OCI-LY1 (cell line): ENCODE measurements around the gene GZMM.

Experiments
- H2AFZ ChIP-seq: fragments of 200-600 bp; sonication (generic), shearing (Covaris generic); 2 replicates; pipeline ENCODE4 v1.6.0; 2014; ENCODE audit warnings: antibody characterized with exemption, mild to moderate bottlenecking, low read length
- H3F3A ChIP-seq: fragments of 200-600 bp; sonication (generic), shearing (Covaris generic); 2 replicates; pipeline ENCODE4 v1.6.0; 2014; ENCODE audit warnings: mild to moderate bottlenecking, antibody characterized with exemption, low read length, moderate library complexity; ENCODE audit not compliant: insufficient read depth
- H3K27ac ChIP-seq: fragments of 200-600 bp; sonication (generic); 2 replicates; pipeline ENCODE4 v1.5.1; 2014; ENCODE audit warnings: low read length, mixed run types, mild to moderate bottlenecking, low read depth; ENCODE audit not compliant: poor library complexity, severe bottlenecking
- H3K27me3 ChIP-seq: fragments of 200-600 bp; sonication (generic); 2 replicates; pipeline ENCODE4 v1.6.0; 2014; ENCODE audit warnings: antibody characterized with exemption, mild to moderate bottlenecking, low read length, moderate library complexity; ENCODE audit not compliant: insufficient read depth
- H3K36me3 ChIP-seq: fragments of 200-600 bp; sonication (generic); 2 replicates; pipeline ENCODE4 v1.6.1; 2014; ENCODE audit warnings: mild to moderate bottlenecking, antibody characterized with exemption, low read length, moderate library complexity, mixed read lengths; ENCODE audit not compliant: insufficient read depth
- H3K4me1 ChIP-seq: fragments of 200-600 bp; sonication (generic); 2 replicates; pipeline ENCODE4 v1.5.1; 2014; ENCODE audit warnings: mild to moderate bottlenecking, low read length, moderate library complexity; ENCODE audit not compliant: insufficient read depth, severe bottlenecking
- H3K4me2 ChIP-seq: fragments of 200-600 bp; sonication (generic), shearing (Covaris generic); 2 replicates; pipeline ENCODE4 v1.6.1; 2014; ENCODE audit warnings: low read length
- H3K4me3 ChIP-seq: fragments of 200-600 bp; sonication (generic); 2 replicates; pipeline ENCODE4 v1.5.1; 2014; ENCODE audit warnings: low read length, low read depth, mild to moderate bottlenecking, mixed read lengths; ENCODE audit not compliant: poor library complexity, severe bottlenecking
- H3K79me2 ChIP-seq: fragments of 200-600 bp; shearing (Covaris generic); 2 replicates; pipeline ENCODE4 v1.6.1; 2016; ENCODE audit warnings: mixed run types, low read length, mixed read lengths; ENCODE audit not compliant: insufficient read depth
- H3K9ac ChIP-seq: fragments of 200-600 bp; sonication (generic), shearing (Covaris generic); 2 replicates; pipeline ENCODE4 v1.6.1; 2014; ENCODE audit warnings: mild to moderate bottlenecking, low read length, mixed read lengths
- H3K9me2 ChIP-seq: fragments of 200-600 bp; sonication (generic), shearing (Covaris generic); 2 replicates; pipeline ENCODE4 v1.6.1; 2014; ENCODE audit warnings: low read depth, mild to moderate bottlenecking, low read length, mixed read lengths
- H3K9me3 ChIP-seq: fragments of 200-600 bp; shearing (Covaris generic); 2 replicates; pipeline ENCODE4 v1.6.1; 2014; ENCODE audit warnings: low read length, mixed read lengths
- H4K20me1 ChIP-seq: fragments of 200-600 bp; sonication (generic), shearing (Covaris generic); 2 replicates; pipeline ENCODE4 v1.6.0; 2016; ENCODE audit warnings: mild to moderate bottlenecking, low read length; ENCODE audit not compliant: insufficient read depth
- CTCF ChIP-seq: fragments of 200-600 bp; sonication (generic), shearing (Covaris generic); IDR thresholded peaks from 2 replicates; pipeline ENCODE4 v1.5.1; 2017; ENCODE audit warnings: mild to moderate bottlenecking, antibody characterized with exemption, low read length, moderate library complexity, mixed read lengths
- EZH2 ChIP-seq: fragments of 200-600 bp; sonication (generic), shearing (Covaris generic); IDR thresholded peaks from 2 replicates; pipeline ENCODE4 v1.8.0; 2017; ENCODE audit warnings: borderline replicate concordance, mixed run types, mild to moderate bottlenecking, antibody characterized with exemption, low read length, moderate library complexity, mixed read lengths

The GZMM gene

GRCh38 chr19:501646-502045 is 42.2 kb upstream of the GZMM start:
- no peaks in the 10 kb centered on the region for H4K20me1 ChIP-seq
- no peaks in the 10 kb centered on the region for H3K36me3 ChIP-seq
- 0 out of 2 replicates have a peak, but pooled peaks cover 3% of the 10 kb centered on the region for H3K9me3 ChIP-seq
- H3K27ac ChIP-seq: no peak overlapping the region
- H2AFZ ChIP-seq: no peak overlapping the region
- H3K4me3 ChIP-seq: no peak overlapping the region
- H3K27me3 ChIP-seq: no peaks in the 10 kb centered on the region
- H3K9me2 ChIP-seq: no peaks in the 10 kb centered on the region
- TF ChIP-seq CTCF: no peak
- TF ChIP-seq EZH2: no peak
- H3K79me2 ChIP-seq: no peaks in the 10 kb centered on the region
- no peak overlapping the region for H3K4me2 ChIP-seq
- no peak overlapping the region for H3K9ac ChIP-seq
- no peaks in the 10 kb centered on the region for H3F3A ChIP-seq
- H3K4me1 ChIP-seq: peaks cover 5% of the 10 kb centered on the region

GRCh38 chr19:504616-505015 is 39.2 kb upstream of the GZMM start:
- no peak overlapping the region for H3K4me2 ChIP-seq
- H3K9ac ChIP-seq: no peak overlapping the region
- H3F3A ChIP-seq: no peaks in the 10 kb centered on the region
- H3K4me3 ChIP-seq: no peak overlapping the region
- no peaks in the 10 kb centered on the region for H3K27me3 ChIP-seq
- peaks cover 3% of the 10 kb centered on the region; the same call in 1 of the 2 replicates for H3K36me3 ChIP-seq
- no peak for TF ChIP-seq CTCF
- TF ChIP-seq EZH2: no peak
- H3K9me2 ChIP-seq: no peaks in the 10 kb centered on the region
- no peaks in the 10 kb centered on the region for H3K79me2 ChIP-seq
- no peak overlapping the region for H2AFZ ChIP-seq
- H3K4me1 ChIP-seq: peaks cover 19% of the 10 kb centered on the region
- no peaks in the 10 kb centered on the region for H4K20me1 ChIP-seq
- no peak overlapping the region for H3K27ac ChIP-seq
- 0 out of 2 replicates have a peak, but pooled peaks cover 3% of the 10 kb centered on the region for H3K9me3 ChIP-seq

- Histone ChIP-seq H3K9ac (peak overlapping the region; percentile 84), H3K4me2 (peak overlapping the region; percentile 97), H4K20me1 (no peaks in the 10 kb centered on the region), H2AFZ (0 out of 2 replicates have a peak overlapping the region, but pooled peaks have one; percentile 83), H3K4me1 (peaks cover 34% of the 10 kb centered on the region), H3K36me3 (peaks cover 6% of the 10 kb centered on the region), H3K27ac (peak overlapping the region; percentile 74), H3K9me3 (0 out of 2 replicates have a peak, but pooled peaks cover 3% of the 10 kb centered on the region), H3K79me2 (no peaks in the 10 kb centered on the region), H3K27me3 (no peaks in the 10 kb centered on the region), H3K9me2 (no peaks in the 10 kb centered on the region), H3F3A (no peaks in the 10 kb centered on the region), H3K4me3 (peak overlapping the region; percentile 77)
- TF ChIP-seq EZH2 (no peak), CTCF (peak; percentile 93)
Measured at GRCh38 chr19:506404-507285, 37.2 kb upstream of the GZMM start.
